Measurements from ENCODE around the gene RNF31.
A peak's percentile ranks its signal among the peaks of the same experiment; 100 is the strongest.
"Not testable (repeated sequence)": the region's sequence is repeated elsewhere in the genome, so short reads cannot be mapped to it uniquely, and the experiment has no call there.

RNF31 gene

DNA sequence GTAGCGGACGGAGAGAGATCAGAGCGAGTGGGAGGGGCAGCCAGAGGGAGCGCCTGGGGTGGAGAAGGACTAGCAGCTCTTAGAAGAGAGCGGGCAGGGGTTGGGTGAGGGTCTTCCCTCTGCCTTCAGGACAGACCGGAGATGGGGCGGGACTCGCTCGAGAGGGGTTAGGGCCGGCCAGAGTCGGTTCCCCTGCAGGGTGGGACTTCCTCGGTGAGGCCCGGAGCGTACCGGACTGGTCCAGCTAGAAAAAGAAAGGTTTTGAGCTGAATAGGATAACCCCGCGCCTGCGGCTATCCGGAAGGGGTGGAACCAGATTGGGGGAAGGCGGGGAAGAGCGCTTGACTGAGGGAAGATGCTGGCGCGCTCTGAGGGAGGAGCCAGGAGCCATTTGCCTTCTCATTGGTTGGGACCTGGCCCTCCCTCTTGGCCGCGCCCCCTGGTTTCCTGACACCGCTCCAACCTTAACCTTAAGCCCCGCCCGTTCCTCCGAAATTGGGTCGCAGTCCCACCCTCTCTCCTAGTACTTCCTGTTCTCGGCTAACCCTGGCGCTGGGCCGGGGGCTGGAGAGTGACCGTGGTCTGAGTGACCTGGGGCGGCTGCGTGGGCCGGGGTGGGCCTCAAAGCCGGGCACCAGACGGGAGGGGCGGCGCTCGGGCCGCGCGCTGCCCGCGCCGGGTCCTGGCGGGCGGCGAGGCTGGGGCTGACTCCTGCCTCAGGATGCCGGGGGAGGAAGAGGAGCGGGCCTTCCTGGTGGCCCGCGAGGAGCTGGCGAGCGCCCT, at the start of gene RNF31:
TSS of gene RNF31 (plus strand) at position 521 of the 783 bp plus-strand sequence. CDS start at position 722, 201 bp downstream.
- DNase-seq (ENCODE audit: low read depth in 3 of 3): peak; percentile 93 to 97 (median 95)

DNA sequence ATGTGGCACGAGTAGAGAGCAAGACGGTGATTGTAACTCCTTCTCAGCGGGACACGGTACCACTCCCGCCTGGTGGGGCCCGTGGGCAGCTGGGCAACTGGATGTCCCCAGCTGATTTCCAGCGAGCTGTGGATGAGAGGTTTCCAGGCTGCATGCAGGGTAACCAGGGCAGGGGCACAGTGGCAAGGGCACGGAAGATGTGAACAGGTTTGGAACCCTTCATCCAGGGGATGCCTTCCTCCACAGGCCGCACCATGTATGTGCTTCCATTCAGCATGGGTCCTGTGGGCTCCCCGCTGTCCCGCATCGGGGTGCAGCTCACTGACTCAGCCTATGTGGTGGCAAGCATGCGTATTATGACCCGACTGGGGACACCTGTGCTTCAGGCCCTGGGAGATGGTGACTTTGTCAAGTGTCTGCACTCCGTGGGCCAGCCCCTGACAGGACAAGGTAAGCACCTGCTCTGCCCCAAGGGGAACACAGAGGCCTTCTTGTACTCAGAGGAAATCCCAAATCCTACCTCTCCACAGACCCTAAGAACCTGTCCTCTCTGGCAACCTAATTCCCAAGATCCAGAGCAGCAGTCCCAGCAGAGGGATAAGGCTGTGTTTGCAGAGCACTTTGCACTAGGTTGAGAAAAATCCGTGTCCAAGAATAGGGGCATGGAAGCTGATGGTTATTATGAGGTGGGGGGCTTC, 48.9 kb upstream of the RNF31 start:
- DNase-seq (ENCODE audit: low read depth in 3 of 3): no peak

DNA sequence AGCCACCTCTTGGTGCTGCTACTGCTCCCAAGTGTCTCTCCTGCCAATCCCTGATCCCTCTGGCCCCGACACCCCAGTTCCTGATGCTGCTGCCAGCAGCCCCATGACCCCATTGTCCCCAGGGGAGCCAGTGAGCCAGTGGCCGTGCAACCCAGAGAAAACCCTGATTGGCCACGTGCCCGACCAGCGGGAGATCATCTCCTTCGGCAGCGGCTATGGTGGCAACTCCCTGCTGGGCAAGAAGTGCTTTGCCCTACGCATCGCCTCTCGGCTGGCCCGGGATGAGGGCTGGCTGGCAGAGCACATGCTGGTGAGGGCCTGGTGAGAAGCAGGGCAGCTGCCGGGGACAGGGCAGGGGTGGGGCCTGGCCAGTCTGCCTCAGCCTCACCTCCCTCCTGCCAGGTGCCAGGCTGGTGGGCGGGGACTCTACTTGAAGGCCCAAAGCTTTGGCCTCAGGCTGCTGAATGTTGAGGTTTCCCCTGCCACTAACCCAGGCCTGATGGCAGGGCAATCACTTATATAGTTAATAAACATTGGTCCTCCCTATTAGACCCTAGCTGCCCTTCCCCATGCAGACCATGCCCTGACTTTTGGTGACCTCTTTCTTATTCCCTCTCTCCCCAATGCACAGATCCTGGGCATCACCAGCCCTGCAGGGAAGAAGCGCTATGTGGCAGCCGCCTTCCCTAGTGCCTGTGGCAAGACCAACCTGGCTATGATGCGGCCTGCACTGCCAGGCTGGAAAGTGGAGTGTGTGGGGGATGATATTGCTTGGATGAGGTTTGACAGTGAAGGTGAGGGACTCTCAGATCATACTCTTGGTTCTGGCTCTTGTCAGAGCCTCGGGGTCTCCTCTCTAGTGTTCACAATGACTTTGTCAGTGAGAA, 48.1 kb upstream of the RNF31 start:
- DNase-seq (ENCODE audit: low read depth in 3 of 3): no peak

DNA sequence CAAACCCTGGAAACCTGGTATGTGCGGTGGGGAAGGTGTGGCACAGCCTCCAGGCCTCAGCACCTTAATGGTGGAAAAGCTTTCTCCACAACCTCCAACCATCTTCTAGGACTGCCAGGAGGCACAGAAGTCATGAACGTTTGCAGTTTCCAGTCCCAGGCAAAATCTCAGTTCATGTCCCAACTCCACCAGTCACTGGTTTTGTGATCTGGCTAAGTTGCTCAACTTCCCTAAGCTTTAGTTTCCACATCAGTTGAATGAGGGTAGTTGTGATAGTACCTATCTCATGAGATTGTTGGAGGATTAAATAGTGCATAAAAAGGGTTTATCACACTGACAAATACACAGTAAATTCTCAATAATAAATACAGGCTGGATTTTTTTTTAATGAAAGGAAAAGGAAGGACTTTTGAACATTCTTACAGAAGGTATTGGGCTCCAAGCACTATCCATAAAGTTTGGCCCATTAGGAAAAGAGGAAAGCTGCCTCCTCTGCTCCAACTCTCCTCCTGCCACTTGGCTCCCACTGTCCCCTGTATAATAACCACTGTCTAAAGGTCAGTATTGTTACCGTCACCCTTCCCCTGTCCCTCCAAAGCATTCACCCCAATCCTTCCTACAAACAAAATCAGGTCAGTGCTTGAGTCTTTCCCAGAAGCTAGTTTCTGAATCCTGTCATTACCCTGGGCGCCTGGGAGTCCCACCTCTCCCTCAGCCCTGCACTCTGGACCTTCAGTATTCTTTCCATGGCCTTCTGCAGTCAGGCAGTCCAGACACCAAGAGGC, 46.9 kb upstream of the RNF31 start:
- no peak for DNase-seq (ENCODE audit: low read depth in 3 of 3)

- DNase-seq (ENCODE audit: low read depth in 3 of 3): no peak
These were observed 46.3 kb upstream of the RNF31 start for GRCh38 chr14:24100982-24101494.

DNA sequence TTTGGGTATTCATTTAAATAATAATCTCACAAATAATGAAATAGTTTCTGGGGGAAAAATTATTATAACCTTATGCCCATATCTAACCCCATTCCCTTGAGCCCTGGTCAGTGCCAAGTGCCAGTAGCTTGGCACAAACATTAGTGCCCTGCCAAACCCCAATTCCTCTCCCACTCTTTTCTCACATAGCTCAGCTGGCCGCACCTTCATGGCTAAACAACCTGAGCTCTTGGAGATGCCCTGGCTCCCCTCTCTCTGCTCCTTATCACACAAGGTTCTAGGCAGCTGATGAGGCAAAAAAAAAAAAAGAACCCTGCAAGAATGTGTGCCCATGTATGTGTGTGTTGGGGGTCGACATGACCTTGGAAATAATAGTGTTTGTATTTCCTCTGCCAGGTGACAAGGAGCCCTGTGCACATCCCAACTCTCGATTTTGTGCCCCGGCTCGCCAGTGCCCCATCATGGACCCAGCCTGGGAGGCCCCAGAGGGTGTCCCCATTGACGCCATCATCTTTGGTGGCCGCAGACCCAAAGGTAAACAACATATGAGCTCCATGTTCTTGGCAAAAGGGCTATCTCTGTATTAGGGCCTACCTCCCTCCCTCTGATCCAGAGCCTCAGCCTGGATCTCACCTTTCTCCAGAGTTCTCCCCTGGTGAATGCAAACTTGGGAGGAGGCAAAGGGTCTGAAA, 44.8 kb upstream of the RNF31 start:
- DNase-seq (ENCODE audit: low read depth in 3 of 3): no peak

GRCh38 chr14:24103451-24103850, 43.8 kb upstream of the RNF31 start:
- no peak for DNase-seq (ENCODE audit: low read depth in 3 of 3)

DNA sequence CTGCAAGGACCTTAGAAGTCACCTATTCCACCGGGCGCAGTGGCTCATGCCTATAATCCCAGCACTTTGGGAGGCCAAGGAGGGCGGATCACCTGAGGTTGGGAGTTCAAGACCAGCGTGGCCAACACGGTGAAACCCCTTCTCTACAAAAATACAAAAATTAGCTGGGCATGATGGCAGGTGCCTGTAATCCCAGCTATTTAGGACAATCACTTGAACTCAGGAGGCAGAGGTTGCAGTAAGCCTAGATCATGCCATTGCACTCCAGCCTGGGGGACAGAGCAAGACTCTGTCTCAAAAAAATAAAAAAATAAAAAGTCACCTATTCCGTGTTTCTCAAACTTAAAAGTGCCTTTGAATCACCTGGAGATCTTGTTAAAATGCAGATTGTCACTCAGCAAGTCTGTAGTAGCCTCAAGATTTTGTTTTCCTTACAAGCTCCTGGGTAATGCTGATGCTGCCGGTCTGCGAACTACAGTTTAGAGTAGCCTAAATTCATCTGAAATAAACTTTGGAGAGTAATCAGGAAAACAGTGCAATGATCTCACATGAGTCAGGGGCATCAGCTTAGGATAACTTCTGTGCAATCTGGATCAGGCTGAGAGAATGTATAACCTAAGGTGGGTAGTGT, 41.6 kb upstream of the RNF31 start:
- DNase-seq (ENCODE audit: low read depth in 3 of 3): not testable (repeated sequence)

DNA sequence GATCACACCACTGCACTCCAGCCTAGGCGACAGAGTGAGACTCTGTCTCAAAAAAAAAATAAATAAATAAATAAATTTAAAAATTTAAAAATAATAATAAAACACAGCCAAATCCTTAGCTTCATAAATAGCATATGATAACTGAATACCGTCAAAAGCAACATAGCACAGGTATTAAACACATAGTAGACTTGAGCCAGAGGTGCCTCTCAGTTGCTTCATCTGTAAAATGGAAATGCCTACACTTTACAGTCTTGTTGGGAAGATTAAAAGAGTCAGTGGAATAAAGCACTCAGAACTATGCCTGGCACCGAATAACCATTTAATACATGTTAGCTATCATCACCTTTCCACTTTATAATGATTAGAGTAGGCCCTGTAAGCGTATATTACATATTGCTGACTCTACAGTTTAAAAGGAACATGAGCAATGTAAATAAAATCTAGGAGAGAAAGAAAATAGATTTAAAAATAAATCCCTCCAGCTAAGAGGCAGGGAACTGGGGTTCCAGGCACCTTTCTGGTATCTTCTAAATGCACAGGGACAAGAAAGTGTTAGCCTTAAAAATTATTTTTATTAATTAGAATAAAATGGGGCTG, 40.5 kb upstream of the RNF31 start:
- DNase-seq (ENCODE audit: low read depth in 3 of 3): no peak

DNA sequence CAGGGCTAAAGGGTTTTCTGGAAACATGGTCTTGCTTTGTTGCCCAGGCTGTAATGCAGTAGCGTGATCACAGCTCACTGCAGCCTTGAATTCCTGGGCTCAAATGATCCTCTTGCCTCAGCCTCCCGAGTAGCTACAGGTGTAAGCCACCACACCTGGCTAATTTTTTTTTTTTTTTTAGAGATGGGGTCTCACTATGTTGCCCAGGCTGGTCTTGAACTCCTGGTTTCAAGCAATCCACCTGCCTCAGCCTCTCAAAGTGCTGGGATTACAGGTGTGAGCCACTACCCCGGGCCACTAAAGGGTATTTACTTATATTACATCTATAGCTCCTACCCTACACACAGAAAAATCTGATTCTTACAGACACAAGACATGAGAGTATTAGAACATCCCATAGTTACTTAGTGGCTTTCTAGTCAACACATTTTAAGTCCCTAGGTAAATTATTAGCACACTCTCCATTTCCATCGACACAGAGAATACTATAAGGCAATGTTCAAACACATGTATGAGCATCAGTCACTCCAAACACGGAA, 38.9 kb upstream of the RNF31 start:
- no peak for DNase-seq (ENCODE audit: low read depth in 3 of 3)

GRCh38 chr14:24110060-24110459, 37.2 kb upstream of the RNF31 start:
- no peak for DNase-seq (ENCODE audit: low read depth in 3 of 3)

DNA sequence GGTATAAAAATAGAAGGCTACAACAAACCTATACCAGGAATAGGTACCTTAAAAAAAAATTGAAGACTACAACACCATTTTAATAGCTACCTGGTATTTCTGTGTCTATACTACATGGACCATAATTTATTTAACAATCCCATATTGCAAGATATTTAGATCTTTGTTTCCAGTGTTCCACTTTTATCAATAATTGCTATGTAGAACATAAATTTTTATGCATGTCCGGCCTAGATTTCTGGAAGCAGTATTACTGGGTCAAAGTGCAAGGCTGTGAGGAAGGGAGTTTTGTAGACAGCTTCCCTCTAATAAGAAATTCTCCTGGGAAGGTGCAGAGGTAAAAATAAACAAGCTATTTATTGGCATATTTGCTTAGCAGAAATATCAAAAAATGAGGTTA, 36.8 kb upstream of the RNF31 start:
- DNase-seq (ENCODE audit: low read depth in 3 of 3): no peak

DNA sequence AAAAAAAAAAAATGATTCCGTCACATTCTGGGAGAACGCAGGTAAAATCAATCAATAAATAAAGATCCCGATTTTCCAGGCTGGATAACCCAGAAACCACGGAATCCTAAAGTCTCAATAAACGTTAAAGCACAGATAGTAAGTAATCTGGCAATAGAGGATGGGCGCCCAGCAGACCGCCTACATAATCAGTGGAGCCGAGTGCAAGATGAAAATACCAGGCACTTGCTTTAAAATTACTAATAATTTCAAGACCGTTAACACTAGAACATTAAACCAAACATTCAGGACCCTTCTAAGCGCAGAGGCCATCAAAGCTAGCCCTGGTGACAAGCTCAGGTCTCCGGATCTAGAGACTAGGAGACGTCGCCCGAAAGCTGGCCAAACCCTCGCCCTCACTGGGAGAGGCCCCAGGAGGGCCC, 33.9 kb upstream of the RNF31 start:
- DNase-seq (ENCODE audit: low read depth in 3 of 3): no peak

DNA sequence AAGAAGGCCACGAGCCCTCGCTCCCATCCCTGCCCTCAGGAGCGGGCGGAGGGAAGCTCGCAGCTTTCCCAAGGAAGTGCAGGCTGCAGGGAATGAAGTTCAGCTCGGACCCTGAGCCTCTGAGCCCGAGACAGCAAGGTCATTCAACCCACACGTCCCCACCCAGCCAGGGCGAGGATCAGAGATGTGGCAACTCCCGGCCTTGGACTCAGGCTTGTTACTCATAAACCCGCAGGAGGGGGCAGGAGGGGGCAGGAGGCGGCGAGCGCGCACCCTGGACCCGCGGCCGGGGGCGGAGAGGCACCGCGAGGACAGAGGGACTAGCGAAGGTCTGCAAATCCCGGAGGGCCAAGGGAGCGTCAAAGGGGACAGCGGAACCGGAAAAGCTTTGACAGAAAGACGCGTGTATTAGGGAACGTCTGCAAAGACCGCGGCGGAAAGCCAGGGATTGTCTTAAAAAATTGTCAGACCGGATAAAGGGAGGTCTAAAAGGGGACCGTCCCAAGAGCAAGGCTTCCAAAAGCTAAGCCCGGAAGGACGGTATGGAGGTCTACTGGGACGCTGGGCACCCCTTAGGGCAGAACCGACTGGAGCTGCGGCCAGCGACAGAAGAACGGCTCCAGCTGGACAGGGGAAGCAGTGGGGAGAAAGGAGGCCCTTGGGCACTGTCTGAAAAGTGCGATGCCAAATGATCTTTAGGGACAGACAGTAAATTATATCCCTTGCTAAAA, 33.3 kb upstream of the RNF31 start:
- DNase-seq (ENCODE audit: low read depth in 3 of 3): peak; percentile 43 to 53 (median 50)

DNA sequence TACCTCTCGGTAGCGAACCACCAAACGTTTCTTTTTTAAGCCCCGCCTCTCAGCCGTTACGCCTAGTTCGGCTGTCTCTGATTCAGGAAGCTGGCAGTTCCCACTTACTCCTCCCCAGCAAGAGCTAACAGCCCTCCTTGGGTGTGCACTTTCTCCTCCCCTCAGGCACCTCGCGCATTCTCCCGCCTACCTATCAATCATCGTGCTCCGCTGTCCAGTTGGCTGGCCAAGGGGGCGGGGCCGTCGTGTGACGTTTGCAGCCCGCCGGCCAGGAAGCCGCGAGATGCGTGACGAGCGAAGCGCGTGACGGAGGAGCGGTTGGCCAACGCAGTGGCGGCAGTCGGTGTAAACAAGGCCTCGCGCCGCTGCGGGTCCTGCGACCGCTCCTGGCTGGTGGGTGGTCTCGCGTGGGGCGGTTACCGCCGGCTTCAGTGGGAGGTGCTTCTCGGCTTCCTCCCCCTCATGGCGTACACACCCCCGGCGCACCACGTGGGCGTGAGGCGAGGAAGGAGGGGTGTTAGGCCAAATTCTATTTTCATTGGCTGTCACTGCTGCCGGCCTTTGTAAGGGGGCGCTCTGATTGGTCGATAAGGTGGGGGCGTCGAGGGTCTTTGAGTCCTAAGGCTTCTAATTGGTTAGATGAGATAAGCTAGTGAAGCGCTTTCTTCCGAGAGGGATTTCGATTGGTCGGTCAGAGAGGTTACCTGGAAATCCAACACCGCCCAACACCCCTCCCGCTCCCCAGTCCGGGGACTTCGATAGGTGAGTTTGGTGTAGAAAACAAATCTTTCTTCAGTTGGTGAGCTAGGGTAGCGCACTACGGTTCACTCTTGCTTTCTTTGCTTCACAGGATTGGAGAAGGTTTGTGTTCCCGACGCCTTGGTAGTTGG, 32.5 kb upstream of the RNF31 start, which contains the start of the genes DCAF11 and NRL:
TSS of gene DCAF11 (plus strand) at position 246 of the 890 bp plus-strand sequence. CDS start 818 bp downstream, outside the sequence.
TSS of gene NRL (minus strand) at position 418 of the 890 bp plus-strand sequence. CDS start 32,101 bp downstream, outside the sequence.
- DNase-seq (ENCODE audit: low read depth in 3 of 3): peak; percentile 97 to 99 (median 98)

- DNase-seq (ENCODE audit: low read depth in 3 of 3): no peak
These were observed 31.7 kb upstream of the RNF31 start for GRCh38 chr14:24115422-24116127.

Data from stimulated activated CD4-positive, alpha-beta T cell treated with anti-CD3 and anti-CD28 coated beads, TNF-alpha, amount 100 ng/mL, for 4 hours (primary cell).